ENCODE results near the gene NUDT22. TPM values are rescaled to one million over a fixed set of nuclear protein-coding genes. Genes with fewer than 3 reads are reported as not detected.

The NUDT22 gene
- total RNA-seq, 3 donors from 2014 or later (not counting 1 experiment from before 2014, with no cell fraction given): 59.1 to 79.1 (median 74.8) TPM

GRCh38 chr11:64266339-64266738 lies 40.3 kb downstream of the NUDT22 start:
- intact Hi-C loops (cut with micrococcal nuclease): no loop called here
- ATAC-seq (no peak), DNase-seq (no peak)
- no peak overlapping the region for H3K4me3 Mint-ChIP-seq
- Histone ChIP-seq H3K27ac (ENCODE audit: low read length) (no peak overlapping the region), H3K4me3 (ENCODE audit: low read length) (no peak overlapping the region), H3K4me1 (ENCODE audit: control insufficient read depth, insufficient read depth, low read length) (peaks cover 31% of the 10 kb centered on the region), H3K27me3 (ENCODE audit: control insufficient read depth, insufficient read depth, low read length) (no peaks in the 10 kb centered on the region), H3K9me3 (ENCODE audit: control insufficient read depth, insufficient read depth, low read length) (no peaks in the 10 kb centered on the region), H3K36me3 (ENCODE audit: control insufficient read depth, insufficient read depth, low read length) (no peaks in the 10 kb centered on the region)
- no peak overlapping the region for H3K27ac Mint-ChIP-seq
- TF ChIP-seq CTCF (IDR thresholded peaks at IDR 0.05): no peak
- no peaks in the 10 kb centered on the region for H3K27me3 Mint-ChIP-seq (ENCODE audit: low read depth in 2 of 2)
- no peaks in the 10 kb centered on the region for H3K36me3 Mint-ChIP-seq
- H3K9me3 Mint-ChIP-seq: no peaks in the 10 kb centered on the region
- H3K4me1 Mint-ChIP-seq: peaks cover 29 to 33% of the 10 kb centered on the region in 2 donors
- 97% methylated on average over 15 of the region's 15 CpGs for WGBS (ENCODE audit: insufficient coverage)

- Mint-ChIP-seq H3K9me3 (no peaks in the 10 kb centered on the region), H3K4me1 (peaks cover 36 to 40% of the 10 kb centered on the region in 2 donors), H3K4me3 (peak overlapping the region; percentile 97), H3K36me3 (no peaks in the 10 kb centered on the region), H3K27ac (peak overlapping the region; percentile 94 to 100), H3K27me3 (ENCODE audit: low read depth in 2 of 2) (no peaks in the 10 kb centered on the region)
- intact Hi-C loops (cut with micrococcal nuclease): no loop called here
- Histone ChIP-seq H3K4me3 (ENCODE audit: low read length) (no peak overlapping the region), H3K36me3 (ENCODE audit: control insufficient read depth, insufficient read depth, low read length) (no peaks in the 10 kb centered on the region), H3K27me3 (ENCODE audit: control insufficient read depth, insufficient read depth, low read length) (no peaks in the 10 kb centered on the region), H3K27ac (ENCODE audit: low read length) (peak overlapping the region; percentile 92), H3K9me3 (ENCODE audit: control insufficient read depth, insufficient read depth, low read length) (no peaks in the 10 kb centered on the region), H3K4me1 (ENCODE audit: control insufficient read depth, insufficient read depth, low read length) (peaks cover 41% of the 10 kb centered on the region)
- ATAC-seq (no peak), DNase-seq (no peak)
- no peak for TF ChIP-seq CTCF (IDR thresholded peaks at IDR 0.05)
- 90% methylated on average over 24 of the region's 27 CpGs for WGBS (ENCODE audit: insufficient coverage)
These were observed 41.3 kb downstream of the NUDT22 start for GRCh38 chr11:64267207-64267945.

- no peaks in the 10 kb centered on the region for H3K9me3 ChIP-seq (ENCODE audit: control insufficient read depth, insufficient read depth, low read length)
- 47% methylated on average over 23 of the region's 23 CpGs for WGBS (ENCODE audit: insufficient coverage)
- H3K27me3 Mint-ChIP-seq (ENCODE audit: low read depth in 2 of 2): no peaks in the 10 kb centered on the region
- no peak for TF ChIP-seq CTCF (IDR thresholded peaks at IDR 0.05)
- H3K27ac ChIP-seq (ENCODE audit: low read length): peak overlapping the region; percentile 92
- no peak for ATAC-seq
- H3K9me3 Mint-ChIP-seq: no peaks in the 10 kb centered on the region
- peak overlapping the region; percentile 53 for H3K4me3 ChIP-seq (ENCODE audit: low read length)
- H3K4me1 Mint-ChIP-seq: peaks cover 36 to 40% of the 10 kb centered on the region in 2 donors
- peak overlapping the region; percentile 97 for H3K4me3 Mint-ChIP-seq
- peak overlapping the region; percentile 94 to 100 for H3K27ac Mint-ChIP-seq
- intact Hi-C loops (cut with micrococcal nuclease): loop anchor here (2.0 kb wide), 3 partner anchors 17 to 61 kb away; partner anchors contain the start of genes FERMT3, FKBP2 and PLCB3
- no peaks in the 10 kb centered on the region for H3K27me3 ChIP-seq (ENCODE audit: control insufficient read depth, insufficient read depth, low read length)
- no peaks in the 10 kb centered on the region for H3K36me3 ChIP-seq (ENCODE audit: control insufficient read depth, insufficient read depth, low read length)
- H3K36me3 Mint-ChIP-seq: no peaks in the 10 kb centered on the region
- no peak for DNase-seq
- H3K4me1 ChIP-seq (ENCODE audit: control insufficient read depth, insufficient read depth, low read length): peaks cover 42% of the 10 kb centered on the region
These were observed 42.2 kb downstream of the NUDT22 start for GRCh38 chr11:64268025-64268892.
